Activated CD8-positive, alpha-beta memory T cell treated with anti-CD3 and anti-CD28 coated beads for 1 hour (primary cell): ENCODE measurements around the gene NEK11.

ENCODE experiments used
- DNase-seq, 2 donors: peaks; one replicate each; pipeline ENCODE4 v3.0.0-alpha.2; 2020; ENCODE audit warnings: low read depth in 1 of 2; ENCODE audit errors: extremely low read depth in 1 of 2

NEK11 gene

DNA sequence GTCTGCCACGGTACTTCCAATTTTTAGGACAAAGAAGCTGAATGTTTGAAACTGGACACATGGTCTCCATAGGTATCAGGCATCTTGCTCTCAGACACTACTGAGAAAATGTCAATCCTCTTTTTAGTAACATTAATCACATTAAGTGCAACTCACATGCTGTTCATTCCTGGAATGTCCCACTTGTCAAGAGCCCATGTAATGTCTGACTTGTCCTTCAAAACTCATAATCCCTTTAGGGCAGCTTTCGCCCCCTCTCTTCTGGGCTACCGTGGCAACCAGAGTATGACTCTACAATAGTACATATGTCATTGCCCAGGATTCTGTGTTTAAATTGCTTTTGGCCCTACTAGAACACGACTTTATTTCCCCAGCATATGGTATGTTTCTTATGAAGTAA, 367.2 kb downstream of the NEK11 start:
- no peak for DNase-seq

- no peak for DNase-seq
Observed at GRCh38 chr3:131394400-131394799, 367.7 kb downstream of the NEK11 start.

DNA sequence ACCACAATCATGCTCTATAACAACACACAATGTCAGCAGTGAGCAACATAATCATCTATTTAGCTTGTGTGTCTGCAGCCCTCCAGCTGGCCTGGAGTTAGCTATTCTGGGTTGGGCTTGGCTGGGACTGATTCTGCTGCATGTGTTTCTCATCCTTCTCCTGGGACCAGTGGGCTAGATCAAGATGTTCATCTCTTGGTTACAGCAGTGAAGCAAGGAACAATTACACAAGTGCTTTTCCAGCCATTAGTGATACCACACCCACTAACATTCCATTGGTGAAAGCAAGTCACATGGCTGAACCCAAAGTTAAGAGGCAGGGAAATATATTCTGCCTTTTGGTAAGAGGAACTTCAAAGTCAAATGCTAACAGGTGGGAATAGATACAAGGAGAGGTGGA, 369.5 kb downstream of the NEK11 start:
- no peak for DNase-seq

DNA sequence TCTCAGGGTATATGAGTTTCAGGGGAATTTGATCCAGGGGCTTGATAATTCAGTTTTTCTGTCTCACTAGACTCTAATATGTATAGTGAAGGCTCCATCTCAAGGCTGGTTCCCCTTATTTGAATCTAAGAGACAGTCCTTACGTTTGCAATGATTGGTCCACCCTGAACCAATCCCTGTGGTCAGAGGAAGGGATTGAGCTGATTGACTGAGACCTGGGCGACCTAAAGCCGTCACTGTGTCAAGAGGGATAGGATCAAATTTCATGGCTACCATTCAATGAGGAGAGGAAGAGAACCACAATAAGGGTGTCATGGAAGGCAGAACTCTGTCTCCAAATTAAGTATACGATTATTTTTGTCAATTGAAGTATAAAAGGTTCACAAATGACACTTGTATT, 371.2 kb downstream of the NEK11 start:
- no peak for DNase-seq
